HG02759 (cell line): Measurements from ENCODE around the gene RAD50.
A peak's percentile ranks its signal among the peaks of the same experiment; 100 is the strongest.

Experiments used
- ATAC-seq: cut with Tn5 transposase; IDR thresholded peaks from one replicate; pipeline ENCODE4 v1.9.1; 2021; ENCODE audit warnings: mild to moderate bottlenecking, moderate library complexity; ENCODE audit not compliant: unreplicated experiment

The RAD50 gene

GRCh38 chr5:132658381-132659302, 101.9 kb downstream of the RAD50 start:
- no peak for ATAC-seq

- ATAC-seq: no peak
Measured at GRCh38 chr5:132659598-132660493, 103.1 kb downstream of the RAD50 start.

DNA sequence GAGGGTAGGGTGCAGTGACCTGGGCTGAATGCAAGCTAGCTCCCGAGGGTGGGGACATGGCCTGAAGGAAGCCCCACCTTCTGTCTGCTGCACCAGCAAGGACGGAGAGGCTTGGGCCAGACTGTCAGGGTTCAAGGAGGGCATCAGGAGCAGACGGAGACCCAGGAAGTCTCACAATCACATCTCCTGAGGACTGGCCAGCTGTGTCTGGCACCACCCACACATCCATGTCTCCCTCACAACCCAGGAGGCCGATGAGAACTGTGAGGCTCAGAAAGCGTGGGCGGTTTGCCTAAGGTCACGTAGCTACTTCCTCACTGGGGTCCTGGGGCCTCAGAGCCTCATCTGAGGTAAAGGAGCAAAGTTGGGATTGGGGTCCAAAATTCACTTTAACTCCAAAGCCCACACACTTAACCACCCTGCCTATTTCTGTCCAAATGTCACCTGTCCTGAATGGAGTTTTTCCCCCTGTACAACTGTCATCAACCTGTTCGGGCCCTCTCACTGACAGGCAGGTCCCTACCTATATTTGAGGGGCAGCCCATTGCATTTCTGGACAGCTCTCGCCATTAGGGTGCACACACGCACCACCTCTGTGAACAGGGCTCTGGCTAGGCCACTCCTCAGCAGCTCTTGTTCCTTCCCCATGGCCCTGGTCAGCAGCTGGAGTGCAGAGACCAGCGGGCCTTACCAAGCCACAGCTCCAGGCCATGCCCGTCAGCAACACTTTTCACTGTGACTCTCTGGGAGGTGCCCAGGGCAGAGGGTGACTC, 104.6 kb downstream of the RAD50 start:
- no peak for ATAC-seq

GRCh38 chr5:132662004-132662401, 105.2 kb downstream of the RAD50 start:
- no peak for ATAC-seq

GRCh38 chr5:132662925-132663770, 106.4 kb downstream of the RAD50 start:
- ATAC-seq: peak; percentile 65

- peak; percentile 43 for ATAC-seq
Measured at GRCh38 chr5:132663771-132664695, 107.3 kb downstream of the RAD50 start.

DNA sequence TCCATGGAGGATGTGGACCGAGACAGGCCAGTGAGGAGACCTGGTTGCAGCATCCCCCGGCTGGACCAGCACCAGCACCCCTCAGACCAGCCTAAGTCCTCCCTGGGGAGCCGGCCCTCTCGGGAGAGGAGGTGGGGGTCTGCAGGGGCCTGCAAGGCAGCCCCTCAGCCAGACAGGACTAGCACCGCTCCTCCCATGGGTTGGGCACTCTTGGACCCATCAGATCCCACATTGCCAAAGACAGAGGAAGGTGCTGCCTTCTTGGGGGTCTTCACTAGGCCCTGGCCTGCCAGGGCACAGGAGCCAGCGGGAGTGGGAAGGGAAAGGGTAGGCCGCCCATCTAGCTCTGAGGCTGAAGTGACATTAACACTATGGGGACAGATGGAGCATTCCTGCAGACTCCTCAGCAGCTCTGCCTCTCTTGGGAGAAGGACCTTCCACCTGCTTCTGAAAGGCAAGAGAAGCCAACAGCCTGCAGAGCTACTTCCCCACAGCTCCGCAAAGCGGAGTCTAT, 108.0 kb downstream of the RAD50 start:
- ATAC-seq: no peak

- no peak for ATAC-seq
Measured at GRCh38 chr5:132665574-132666080, 108.8 kb downstream of the RAD50 start.

DNA sequence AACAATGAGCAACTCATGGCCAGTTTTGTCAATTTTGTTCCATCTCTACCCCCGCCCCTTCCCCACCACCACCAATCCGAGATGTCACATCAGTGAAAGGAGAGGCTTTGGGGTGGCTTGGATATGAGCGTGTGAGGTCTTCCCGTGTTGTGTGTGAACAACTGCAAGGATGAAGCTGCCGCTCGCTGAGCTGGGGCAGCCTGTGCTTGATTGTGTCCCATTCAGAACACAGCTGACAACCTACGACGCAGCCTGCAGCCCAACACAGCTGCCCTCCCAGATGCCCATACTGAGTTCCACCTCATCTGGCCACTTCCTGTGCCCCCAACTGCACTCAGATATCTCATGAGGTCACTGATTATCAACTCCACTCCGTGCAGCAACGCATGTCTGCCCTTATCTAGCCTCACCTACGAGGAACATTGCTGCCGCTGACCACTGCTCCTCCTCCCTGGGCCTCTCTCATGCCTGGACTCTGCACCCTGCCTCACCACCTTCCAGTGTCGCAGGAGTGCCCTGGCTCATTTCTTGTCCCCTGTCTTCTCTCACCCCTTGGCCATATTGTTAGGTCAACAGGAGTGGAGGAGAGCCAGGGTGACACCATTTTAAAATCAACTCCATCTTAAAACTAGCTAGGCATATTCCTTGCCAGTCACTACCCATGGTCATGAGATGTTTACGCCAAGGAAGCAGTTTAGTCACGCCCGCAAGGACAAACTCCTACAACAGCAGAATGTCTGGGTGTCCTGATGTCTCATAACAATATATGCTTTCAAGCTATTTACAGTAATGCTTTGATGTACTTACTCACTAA, 109.7 kb downstream of the RAD50 start:
- ATAC-seq: no peak

DNA sequence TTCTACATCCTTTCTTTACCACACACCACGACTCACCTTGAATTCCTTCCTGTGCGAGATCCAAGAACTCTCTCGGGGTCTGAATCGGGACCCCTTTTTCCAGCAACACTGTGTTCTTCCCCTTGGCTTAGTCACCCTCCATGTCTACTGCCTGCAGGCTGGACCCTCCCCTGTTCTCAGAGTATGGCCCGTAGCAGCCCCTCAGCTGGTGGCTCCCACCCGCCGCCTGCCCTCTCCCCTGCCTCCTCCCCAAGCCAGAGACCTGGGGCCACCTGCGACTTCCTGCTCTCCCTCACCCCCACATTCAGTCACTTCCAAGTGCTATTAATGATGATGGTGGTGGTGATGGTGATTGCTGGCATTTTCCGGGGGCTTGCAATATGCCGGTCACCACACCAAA, 110.5 kb downstream of the RAD50 start:
- ATAC-seq: no peak

DNA sequence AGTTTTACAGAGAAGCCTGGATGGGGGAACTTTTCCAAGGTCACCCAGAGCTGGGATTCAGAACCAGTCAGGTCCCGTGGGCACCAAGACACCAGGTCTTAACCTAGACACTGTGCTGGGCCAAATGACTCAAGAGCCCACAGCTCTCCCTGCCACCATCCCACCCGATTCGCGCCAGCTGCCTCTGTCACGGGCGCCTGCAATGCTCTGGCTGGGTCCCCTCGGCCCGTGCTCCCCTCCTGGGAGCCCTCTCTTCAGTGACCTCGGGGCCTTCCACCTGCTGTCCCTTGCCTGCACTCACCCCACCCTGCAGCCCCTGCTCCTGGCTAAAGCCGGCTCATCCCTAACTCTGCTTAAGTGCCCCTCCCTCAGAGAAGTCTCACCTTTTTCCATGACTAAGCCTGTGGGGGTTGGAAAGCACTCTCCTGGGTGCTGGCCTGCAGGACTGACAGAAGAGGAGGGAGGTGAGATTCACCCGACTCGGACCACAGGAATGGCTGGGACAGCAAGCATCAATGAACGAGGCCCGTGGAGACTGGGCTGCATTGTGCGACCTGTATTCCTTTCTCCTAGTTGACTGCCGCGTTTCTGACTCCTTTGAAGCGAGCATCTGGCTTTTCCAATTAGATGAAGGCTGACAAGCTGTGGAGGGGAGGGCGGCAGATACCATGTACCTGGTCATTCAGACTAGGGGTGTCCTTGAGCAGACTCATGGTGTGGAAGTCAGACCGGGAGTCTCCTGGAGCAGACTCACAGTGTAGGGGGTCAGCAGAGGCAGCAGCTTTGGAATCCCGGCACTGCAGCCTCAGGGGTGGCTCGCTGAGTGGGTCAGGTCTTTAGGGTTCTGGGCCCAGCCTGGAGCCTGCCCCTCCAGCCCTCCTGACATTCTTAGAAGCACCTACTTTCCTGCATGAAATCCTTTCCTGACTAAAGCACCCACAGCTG, 111.3 kb downstream of the RAD50 start:
- ATAC-seq: no peak

- ATAC-seq: no peak
Measured at GRCh38 chr5:132668706-132669454, 112.1 kb downstream of the RAD50 start.

GRCh38 chr5:132669455-132669820, 112.7 kb downstream of the RAD50 start:
- ATAC-seq: no peak

DNA sequence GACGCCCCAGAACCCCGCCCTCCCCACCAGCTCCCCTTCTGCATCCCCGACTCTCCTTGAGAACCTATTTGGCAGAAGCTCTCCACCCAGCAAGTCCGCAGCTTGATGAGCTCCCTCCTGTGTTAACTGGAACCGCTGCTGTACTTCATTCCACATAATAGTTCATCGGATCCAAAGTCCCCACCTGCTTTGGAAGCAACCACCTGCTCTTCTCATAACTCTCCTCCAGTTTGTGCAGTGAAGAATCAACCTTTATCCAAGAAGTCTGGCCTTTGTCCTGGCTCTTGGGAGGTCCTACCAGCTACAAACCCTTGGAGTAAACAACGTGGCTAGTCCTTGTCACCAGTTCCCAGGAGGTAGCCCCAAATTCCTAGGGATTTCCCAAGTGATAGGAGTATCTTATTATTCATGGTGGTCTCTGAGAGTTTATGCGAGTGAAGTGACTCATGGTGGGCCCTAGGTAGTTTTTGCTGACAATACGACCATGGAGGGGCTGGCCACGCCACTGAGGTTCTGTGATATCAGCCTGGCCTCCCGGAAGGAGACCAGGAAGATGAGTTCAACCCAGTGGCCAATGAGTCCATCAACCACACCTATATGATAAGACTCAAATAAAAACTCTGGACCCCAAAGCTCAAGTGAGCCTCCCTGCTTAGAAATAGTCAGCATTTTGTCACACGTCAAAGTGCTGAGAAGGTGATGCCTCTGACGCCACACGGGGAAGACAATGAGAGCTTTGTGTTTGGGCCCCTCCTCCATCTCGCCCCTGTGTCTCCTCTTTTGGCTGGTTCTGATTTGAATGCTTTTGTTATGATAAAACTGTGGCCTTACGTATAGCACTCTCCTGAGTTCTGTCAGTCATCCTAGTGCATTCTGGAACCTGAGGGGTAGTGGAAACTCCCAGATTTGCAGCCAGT, 113.4 kb downstream of the RAD50 start:
- ATAC-seq: no peak

- no peak for ATAC-seq
Measured at GRCh38 chr5:132671000-132671399, 114.2 kb downstream of the RAD50 start.
